SIG-M5 treated with dmso at 0.1 percent for 504 hours (cell line): ENCODE measurements around the gene ACADS.
A peak's percentile ranks its signal among the peaks of the same experiment; 100 is the strongest.

Experiments used
- DNase-seq: peaks from one replicate; lab custom pipeline; 2025; ENCODE audit not compliant: unreplicated experiment; lab: John Stamatoyannopoulos, UW

ACADS gene

DNA sequence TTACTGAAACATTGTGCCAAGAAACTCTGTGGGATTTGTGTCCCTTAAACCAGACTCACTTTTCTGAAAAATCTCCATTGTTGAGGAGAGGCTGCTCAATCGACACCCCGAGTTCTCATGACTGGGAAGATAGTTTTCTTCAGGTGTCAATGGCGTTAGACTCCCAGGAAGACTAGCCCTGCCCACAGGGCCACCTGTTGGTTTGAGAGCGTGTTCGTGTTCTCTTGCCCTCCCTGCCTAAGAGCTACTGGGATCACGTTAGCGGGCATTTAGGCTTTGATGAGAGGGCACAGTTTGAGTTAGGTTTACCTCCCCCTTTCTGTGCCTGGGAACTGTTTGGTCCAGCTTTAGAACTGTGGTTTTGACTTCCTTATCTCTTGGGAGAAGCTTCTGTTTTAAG is 26.1 kb upstream of the ACADS start:
- DNase-seq, result no peak

DNA sequence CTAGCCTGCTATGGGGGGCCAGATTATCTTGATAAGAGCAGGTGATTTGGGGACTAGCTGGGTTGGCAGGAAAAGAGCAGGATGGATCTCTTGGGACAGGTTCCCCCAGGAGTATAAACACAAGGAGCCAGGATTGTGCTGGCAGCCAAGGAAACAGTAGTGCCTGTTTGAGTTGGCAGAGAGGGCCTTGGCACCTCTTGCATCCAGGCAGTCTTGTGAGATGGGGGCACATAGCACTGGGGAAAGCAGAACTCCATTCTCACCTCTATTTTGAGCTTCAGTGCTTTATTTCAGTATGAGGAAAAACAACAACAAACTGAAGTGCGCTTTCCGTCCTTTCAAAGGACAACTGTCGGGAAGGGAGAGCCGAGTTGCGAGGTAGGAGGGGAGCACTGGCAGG is 24.7 kb upstream of the ACADS start:
- no peak for DNase-seq

- DNase-seq, result no peak
These were observed 23.0 kb upstream of the ACADS start for GRCh38 chr12:120702637-120703036.

GRCh38 chr12:120703311-120703942 is 22.2 kb upstream of the ACADS start:
- no peak for DNase-seq

DNA sequence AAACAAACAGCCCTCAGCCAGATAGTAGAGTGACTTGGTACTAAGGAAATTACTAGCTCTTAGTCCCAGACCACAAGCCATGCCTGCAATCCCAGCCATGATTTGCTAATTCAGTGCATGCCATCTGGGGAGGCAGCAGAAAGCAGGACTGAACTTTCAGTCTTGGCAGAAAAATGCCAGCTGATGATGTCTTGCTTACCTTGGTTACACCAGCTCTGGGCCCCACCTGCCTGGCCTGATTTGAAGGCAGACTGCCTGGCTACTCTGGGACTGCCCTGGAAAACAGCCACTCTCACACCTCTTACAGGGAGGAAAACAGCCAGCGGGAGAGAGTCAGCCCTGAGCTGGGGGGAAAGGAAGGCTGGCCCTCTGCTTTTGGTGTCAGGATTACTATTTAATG is 20.0 kb upstream of the ACADS start:
- DNase-seq, result no peak

DNA sequence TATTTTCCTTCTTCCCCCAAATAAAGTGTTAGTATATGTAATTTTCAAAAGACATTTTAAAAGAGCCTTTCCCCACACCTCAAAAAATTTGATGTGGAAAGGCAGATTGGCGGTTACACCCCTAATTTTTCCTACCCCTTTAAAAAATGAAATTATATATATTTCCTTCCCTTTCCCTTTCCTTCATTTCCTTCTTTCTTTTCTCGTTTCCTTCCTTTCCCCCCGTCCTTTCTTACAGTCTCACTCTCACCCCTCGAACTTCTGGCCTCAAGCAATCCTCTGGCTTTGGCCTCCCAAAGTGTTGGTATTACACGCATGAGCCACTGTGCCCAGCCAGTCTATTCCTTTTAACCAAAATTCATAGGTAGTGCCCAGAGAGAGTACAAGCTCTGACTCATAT is 19.6 kb upstream of the ACADS start:
- DNase-seq, result no peak

GRCh38 chr12:120708651-120709050 is 17.0 kb upstream of the ACADS start:
- no peak for DNase-seq

DNA sequence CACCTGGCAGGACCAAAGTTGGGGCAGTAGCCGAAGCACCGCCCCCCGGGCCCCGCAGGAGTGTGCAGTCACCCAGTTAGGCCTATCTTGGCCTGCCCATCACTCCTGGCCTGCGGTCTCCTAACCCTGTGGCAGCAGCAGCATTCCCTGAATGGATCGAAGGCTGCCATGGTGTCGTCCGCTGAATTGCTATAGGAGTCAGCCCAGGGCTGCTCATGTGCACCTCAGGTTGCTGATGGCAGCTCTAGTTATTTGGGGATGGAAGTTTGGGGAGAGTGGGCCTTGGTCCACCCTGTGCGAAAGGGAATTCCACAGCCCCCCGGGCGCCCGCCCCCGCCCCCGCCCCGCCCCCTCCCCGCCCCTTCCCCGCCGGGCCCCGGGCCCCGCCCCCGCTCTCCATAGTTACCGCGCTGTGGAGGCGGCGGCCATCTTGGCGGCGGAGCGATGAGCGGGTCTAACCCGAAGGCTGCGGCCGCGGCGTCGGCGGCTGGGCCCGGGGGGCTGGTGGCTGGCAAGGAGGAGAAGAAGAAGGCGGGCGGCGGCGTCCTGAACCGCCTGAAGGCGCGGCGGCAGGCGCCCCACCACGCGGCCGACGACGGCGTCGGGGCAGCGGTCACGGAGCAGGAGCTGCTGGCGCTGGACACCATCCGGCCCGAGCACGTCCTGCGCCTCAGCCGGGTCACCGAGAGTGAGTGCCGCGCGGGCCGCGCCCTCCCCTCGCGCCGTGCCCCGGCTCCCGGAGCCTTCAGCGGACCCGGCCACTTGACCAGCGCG is 15.4 kb upstream of the ACADS start, which contains the start of gene UNC119B:
Gene UNC119B, plus strand, starts transcription at position 428 of the 774 bp plus-strand sequence. Its CDS starts 17 bp downstream, at position 445.
- DNase-seq, result peak; percentile 43

GRCh38 chr12:120710805-120711296 is 14.8 kb upstream of the ACADS start:
- DNase-seq, result peak; percentile 20

DNA sequence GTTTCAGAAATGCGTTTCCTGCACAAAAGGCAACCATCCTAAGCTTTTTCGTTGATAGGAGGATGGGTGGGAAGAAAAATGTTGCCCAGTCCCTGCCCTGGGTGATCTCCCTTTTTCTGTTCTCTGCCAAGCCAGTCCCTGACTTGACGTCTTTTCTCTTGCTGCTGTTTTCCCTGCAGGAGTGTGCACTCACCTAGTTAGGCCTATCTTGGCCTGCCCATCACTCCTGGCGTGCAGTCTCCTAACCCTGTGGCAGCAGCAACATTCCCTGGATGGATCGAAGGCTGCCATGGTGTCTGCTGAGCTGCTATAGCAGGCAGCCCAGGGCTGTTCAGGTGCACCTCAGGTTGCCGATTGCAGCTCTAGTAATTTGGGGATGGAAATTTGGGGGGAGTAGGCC is 14.2 kb upstream of the ACADS start:
- no peak for DNase-seq

DNA sequence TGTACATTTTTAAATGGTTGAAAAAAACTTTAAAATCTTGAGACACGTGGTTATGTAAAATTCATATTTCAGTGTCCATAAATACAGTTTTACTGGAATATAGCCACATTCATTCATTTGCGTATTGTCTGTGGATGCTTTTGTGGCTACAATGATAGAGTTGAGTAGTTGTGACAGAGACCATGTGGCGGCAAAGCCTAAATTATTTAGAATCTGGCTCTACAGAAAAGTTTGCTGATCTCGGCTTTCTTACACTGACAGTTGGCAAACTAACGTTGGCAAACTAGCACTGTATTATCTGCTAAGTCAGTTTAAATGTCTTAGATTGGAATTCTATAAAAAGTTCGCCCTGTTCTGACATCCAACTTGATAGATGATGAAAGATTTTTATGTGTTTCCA is 13.0 kb upstream of the ACADS start:
- no peak for DNase-seq

DNA sequence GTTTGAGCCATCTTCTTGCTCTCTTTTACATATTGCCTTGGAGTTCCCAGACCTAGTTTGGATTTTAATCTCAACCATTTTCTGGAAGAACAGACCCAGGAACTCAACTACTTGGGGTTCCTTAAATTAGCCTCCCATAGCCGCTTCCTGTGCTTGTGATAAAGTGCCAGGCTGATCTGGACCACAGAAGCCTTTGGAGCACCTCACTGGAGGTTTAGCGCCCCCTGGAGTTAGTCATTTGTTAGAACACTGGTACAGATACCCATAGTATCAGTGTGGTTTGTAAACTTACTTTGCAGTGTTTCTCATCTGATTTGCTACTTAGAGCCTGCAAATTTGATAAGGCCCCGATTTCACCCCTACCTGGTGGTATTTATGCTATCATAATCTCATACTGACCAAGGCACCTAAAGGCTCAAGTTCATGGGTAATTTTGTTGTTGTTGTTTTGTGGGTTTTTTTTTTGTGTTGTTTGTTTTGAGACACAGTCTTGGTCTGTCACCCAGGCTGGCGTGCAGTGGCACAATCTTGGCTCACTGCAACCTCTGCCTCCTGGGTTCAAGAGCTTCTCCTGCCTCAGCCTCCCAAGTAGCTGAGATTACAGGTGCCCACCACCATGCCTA is 11.7 kb upstream of the ACADS start:
- peak; percentile 90 for DNase-seq

GRCh38 chr12:120718055-120718454 is 7.6 kb upstream of the ACADS start:
- DNase-seq, result no peak

DNA sequence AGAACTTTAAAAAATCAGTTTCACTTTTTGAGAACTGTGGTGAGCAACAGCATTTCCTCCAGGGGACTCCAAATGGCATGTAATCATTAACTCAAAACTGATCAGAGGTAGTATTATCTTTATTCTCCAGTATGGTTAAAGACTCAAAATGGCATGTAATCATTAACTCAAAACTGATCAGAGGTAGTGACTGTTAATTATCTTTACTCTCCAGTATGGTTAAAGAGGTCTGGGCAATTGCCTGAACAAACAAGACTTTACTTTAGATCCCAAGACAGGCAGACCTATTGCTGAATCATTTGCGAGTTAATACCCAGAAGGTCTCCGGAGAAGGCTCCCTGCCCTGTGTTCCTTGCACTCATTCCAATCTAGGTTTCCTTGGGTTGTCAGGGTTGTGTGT is 6.6 kb upstream of the ACADS start:
- DNase-seq, result no peak

DNA sequence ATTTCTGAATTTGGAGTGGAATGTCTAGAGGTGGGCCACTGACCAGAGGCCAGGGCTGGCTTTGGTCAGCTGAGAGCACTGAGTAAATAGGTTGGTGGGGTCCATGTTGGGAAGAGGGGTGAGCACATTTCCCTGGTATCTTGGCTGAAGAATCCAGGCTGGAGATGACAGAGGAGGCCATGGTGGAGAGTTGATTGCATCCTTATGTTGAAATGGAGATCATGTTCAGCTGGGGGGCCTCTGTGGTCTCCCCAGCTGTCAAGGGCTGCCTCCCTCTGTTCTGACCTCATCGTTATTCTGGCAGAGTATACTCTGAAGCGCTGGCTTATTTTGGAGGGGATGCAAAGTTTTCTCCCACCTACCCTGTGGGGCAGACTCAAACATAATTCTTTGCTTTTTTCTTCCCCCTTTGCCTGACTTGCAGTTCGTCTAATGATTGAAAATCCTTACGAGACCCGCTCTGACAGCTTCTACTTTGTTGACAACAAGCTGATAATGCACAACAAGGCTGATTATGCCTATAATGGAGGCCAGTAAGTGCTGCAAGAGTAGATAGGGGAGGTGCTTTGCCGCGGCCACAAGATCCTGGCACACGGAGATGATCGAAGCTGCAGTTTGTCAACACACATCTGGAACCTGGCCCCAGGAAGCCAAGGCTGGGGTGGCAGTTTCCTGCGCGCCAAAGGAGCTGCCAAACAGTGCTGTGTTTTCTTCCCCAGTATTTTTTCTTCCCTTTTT is 6.0 kb upstream of the ACADS start:
- no peak for DNase-seq

DNA sequence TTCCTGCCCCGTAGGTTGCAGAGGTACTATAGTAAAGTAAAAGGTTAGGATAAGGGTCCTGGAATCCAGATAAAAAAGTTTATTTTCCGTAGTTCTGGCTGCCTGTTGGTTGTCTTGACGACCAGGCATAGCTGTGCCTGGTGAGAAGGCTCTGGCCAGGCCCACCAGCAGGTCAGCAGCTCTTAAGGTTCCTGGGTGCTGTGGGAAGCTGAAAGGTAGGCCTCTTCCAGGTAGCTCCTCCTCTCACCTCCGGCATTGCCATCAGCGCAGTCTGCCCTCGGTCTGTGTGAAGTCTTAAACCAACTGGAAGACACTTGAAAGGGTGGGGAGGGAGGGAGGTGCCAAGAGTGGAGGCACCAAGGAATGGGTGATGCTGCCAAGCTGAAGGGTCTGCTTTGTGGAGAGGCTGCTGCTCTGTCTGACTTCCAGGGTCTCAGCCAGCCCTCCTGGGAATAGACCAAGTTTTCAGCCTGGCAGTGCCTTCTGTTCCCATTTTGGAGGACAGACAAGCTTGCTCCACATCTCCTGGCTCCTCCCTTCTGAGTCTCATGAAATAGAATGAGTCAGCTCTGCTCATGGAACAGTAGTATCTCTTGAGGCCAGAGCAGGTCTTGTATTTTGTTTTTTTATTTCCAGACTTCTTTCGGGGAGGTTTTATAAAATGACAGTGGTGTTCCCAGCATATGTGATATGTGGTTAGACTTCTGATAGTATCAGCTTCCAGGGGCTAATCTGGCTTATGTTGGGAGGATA is 5.2 kb upstream of the ACADS start:
- DNase-seq, result peak; percentile 34

DNA sequence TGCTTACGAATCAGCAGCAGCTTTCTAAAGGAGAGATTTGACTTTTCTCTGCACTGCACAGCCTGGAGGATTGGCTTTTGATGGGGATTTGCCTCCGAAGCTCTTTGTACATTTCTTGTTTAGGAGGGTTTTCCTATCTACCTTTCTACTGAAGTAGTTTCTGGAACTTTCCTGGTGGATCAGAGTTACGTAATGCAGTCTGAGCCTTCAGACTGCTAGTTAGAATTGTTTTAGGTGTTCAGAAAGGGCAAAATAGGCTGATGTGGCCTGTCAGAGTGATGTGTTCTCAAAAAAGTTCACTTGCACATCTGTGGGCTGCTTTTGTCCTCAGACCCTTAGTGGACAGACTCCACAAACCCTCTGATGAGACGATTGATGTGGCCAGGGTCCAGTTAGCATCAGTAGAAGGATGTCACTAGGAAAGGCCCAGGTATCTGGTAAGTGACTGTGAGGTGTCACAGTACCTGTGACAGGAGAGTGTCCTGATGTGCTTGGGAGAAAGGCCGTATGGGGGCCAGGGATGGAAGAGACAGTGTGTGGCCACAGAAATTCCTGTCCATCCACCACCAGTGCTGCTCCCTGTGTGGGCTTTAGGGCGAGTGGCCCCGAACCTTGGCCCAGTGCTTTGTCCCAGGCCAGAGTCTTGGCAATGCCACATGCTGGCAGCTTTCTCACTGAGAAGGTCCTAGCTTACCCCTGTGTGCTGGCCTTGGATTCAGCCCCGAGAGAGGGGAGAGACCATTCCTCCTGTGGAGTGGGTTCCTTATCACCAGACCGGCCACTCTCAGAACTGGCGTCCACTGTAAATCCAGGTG is 4.4 kb upstream of the ACADS start:
- DNase-seq, result no peak

DNA sequence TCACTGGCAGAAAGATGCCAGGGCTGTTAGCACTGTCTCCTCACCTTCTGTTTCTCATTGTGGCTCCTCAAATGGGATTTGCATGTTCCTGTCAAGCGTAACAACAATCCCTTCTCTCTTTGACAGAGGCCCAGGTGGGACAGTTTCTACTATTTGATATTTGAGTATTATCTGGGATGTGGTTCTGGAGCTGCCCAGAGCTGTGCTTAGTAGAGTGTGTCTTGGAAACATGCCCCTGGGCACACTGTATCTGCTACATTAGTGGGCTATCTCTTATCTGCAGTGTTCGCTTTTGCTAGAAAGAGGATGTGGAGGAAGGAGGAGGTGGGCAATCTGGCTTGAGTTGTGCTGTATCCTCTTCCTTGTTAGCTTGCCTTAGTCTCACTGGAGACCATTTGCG is 3.8 kb upstream of the ACADS start:
- no peak for DNase-seq

GRCh38 chr12:120722784-120723183 is 2.8 kb upstream of the ACADS start:
- DNase-seq, result no peak

DNA sequence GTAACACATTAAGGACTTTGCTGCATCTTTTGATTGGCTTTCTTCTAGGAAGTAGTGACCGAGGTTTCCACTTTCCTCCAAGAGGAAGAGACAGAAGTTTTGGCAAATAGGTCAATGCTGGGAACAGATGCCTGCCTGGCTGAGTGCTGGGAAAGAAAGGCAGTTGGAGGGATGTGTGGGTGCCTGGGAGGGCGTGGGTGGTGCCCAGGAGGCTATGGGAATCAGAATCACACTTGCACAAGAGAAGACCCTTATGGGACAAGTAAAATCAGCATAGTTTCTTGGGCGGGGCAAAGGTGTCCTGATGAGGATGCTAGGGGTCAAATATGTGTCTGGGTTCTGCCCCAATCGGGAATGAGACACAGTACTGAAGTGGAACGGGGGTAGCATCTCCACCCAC is 906 bp upstream of the ACADS start:
- no peak for DNase-seq
